Endodermal cell (in vitro differentiated cells): ENCODE measurements around the gene MT1A. TPM values are rescaled to one million over a fixed set of nuclear protein-coding genes. Genes with fewer than 3 reads are reported as not detected.
A peak's percentile ranks its signal among the peaks of the same experiment; 100 is the strongest.

Source experiments
- DNase-seq: peaks from one replicate; pipeline ENCODE4 v3.0.0-alpha.2; 2017
- H3K27ac ChIP-seq: 2 replicates; pipeline ENCODE4 v1.5.1; 2013; ENCODE audit warnings: mild to moderate bottlenecking, low read depth, low read length, moderate library complexity
- H3K27me3 ChIP-seq: 2 replicates; pipeline ENCODE4 v1.6.1; 2013; ENCODE audit warnings: mild to moderate bottlenecking, low read length, moderate library complexity; ENCODE audit not compliant: insufficient read depth, control insufficient read depth, poor library complexity, severe bottlenecking
- H3K36me3 ChIP-seq: 2 replicates; pipeline ENCODE4 v1.7.0; 2013; ENCODE audit warnings: mild to moderate bottlenecking, low read length, moderate library complexity; ENCODE audit not compliant: control insufficient read depth, insufficient read depth
- H3K4me1 ChIP-seq: one replicate; pipeline ENCODE4 v1.7.0; 2013; ENCODE audit warnings: low read length; ENCODE audit not compliant: control insufficient read depth, insufficient read depth
- H3K4me3 ChIP-seq: 2 replicates; pipeline ENCODE4 v1.5.1; 2013; ENCODE audit warnings: mild to moderate bottlenecking, low read length, moderate library complexity
- H3K9ac ChIP-seq: 2 replicates; pipeline ENCODE4 v1.6.1; 2013; ENCODE audit warnings: mild to moderate bottlenecking, low read length, moderate library complexity; ENCODE audit not compliant: poor library complexity, severe bottlenecking; ENCODE audit errors: extremely low read depth
- H3K9me3 ChIP-seq: 2 replicates; pipeline ENCODE4 v1.6.1; 2013; ENCODE audit warnings: mild to moderate bottlenecking, low read length, moderate library complexity; ENCODE audit not compliant: control insufficient read depth
- H3K27ac Mint-ChIP-seq: 2 replicates; pipeline ENCODE4 v1.8.0; 2020; ENCODE audit warnings: mixed read lengths
- H3K27me3 Mint-ChIP-seq: 2 replicates; pipeline ENCODE4 v1.8.0; 2021; ENCODE audit warnings: mild to moderate bottlenecking, mixed read lengths; ENCODE audit not compliant: insufficient read depth
- H3K36me3 Mint-ChIP-seq: 2 replicates; pipeline ENCODE4 v1.8.0; 2020; ENCODE audit warnings: low read depth, mixed read lengths
- H3K4me1 Mint-ChIP-seq: 2 replicates; pipeline ENCODE4 v1.8.0; 2020; ENCODE audit warnings: mixed read lengths
- H3K4me3 Mint-ChIP-seq: 2 replicates; pipeline ENCODE4 v1.8.0; 2020; ENCODE audit warnings: mild to moderate bottlenecking, moderate library complexity, mixed read lengths
- H3K9me3 Mint-ChIP-seq: 2 replicates; pipeline ENCODE4 v1.8.0; 2020; ENCODE audit warnings: mild to moderate bottlenecking, mixed read lengths
- CTCF ChIP-seq: fragments of 200-600 bp; sonication (generic); conservative IDR thresholded peaks from 2 replicates; pipeline ENCODE4 v1.5.0; 2021; ENCODE audit warnings: antibody characterized with exemption, mild to moderate bottlenecking
- WGBS, 2 experiments: methylation state at CpG; one replicate each; pipeline versions ENCODE4 v1.1.5 to v1.1.7; 2013; ENCODE audit warnings: missing lambda C conversion rate in 2 of 2, mixed read lengths in 1 of 2; ENCODE audit not compliant: insufficient coverage in 1 of 2, insufficient read length in 1 of 2; 5-methylcytosine and 5-hydroxymethylcytosine counted together
- total RNA-seq, 2 donors: library from RNA; stranded (reverse); fragmentation: NEBNext Ultra II Directional in 1 of 2; extraction: Animal tissue kit (Norgen Biotek cat#: 25700) in 1 of 2; gene quantifications; 2 replicates in 1 of 2; 3 replicates in 1 of 2; pipeline ENCODE4 v1.2.1, GENCODE V29; 2021

The MT1A gene
- total RNA-seq, 2 donors from 2014 or later: not detected

DNA sequence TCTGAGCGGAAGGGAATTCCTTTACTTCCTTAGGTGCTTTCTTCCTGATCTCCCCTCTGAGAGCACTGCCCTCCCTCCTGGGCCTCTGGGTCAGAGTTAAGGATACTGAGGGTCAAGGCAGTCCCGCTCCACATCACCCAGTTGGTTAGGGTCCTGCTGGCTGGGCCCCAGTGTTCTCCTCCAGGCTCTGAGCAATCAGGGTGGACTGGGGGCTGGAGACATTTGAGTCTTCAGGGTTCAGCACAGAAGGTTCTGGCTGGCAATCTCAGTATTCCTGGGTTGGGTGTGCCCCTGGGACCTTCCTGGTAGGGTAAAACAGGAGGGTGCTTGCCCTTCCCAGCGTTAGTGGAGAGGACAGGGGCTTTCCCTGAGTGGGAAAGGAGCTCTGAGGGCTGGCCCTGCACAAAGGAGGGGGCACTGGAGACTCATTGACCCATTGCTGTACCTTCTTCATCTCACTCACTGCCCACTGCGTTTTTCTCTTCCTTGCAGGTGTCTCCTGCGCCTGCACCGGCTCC, 5.6 kb upstream of the MT1A start:
- H3K27ac Mint-ChIP-seq: no peak overlapping the region
- H3K9me3 Mint-ChIP-seq: no peaks in the 10 kb centered on the region
- DNase-seq: no peak
- H3K4me3 Mint-ChIP-seq: peak overlapping the region; percentile 50
- no peak for TF ChIP-seq CTCF
- Histone ChIP-seq H3K36me3 (no peaks in the 10 kb centered on the region), H3K27ac (no peak overlapping the region), H3K27me3 (peaks cover 99% of the 10 kb centered on the region), H3K4me1 (no peaks in the 10 kb centered on the region), H3K9me3 (no peaks in the 10 kb centered on the region), H3K9ac (no peak overlapping the region), H3K4me3 (peak overlapping the region; percentile 67)
- WGBS, 2 experiments: 17 to 19% methylated on average over 2 to 6 of the region's 6 CpGs
- H3K27me3 Mint-ChIP-seq: peaks cover 98% of the 10 kb centered on the region
- no peaks in the 10 kb centered on the region for H3K36me3 Mint-ChIP-seq
- peaks cover 15% of the 10 kb centered on the region for H3K4me1 Mint-ChIP-seq

GRCh38 chr16:56633535-56633934, 4.9 kb upstream of the MT1A start:
- Mint-ChIP-seq H3K9me3 (no peaks in the 10 kb centered on the region), H3K4me1 (peaks cover 18% of the 10 kb centered on the region), H3K36me3 (no peaks in the 10 kb centered on the region), H3K27me3 (peaks cover 100% of the 10 kb centered on the region), H3K27ac (no peak overlapping the region), H3K4me3 (no peak overlapping the region)
- 47 to 67% methylated on average over 5 to 7 of the region's 7 CpGs for WGBS, 2 experiments
- DNase-seq: no peak
- no peaks in the 10 kb centered on the region for H3K9me3 ChIP-seq
- H3K9ac ChIP-seq: no peak overlapping the region
- H3K27me3 ChIP-seq: peaks cover 100% of the 10 kb centered on the region
- no peak overlapping the region for H3K27ac ChIP-seq
- no peak for TF ChIP-seq CTCF
- H3K36me3 ChIP-seq: no peaks in the 10 kb centered on the region
- H3K4me3 ChIP-seq: no peak overlapping the region
- H3K4me1 ChIP-seq: no peaks in the 10 kb centered on the region

- H3K9ac ChIP-seq: no peak overlapping the region
- no peak overlapping the region for H3K27ac Mint-ChIP-seq
- peaks cover 100% of the 10 kb centered on the region for H3K27me3 ChIP-seq
- 3 to 5% methylated on average over 30 to 47 of the region's 47 CpGs for WGBS, 2 experiments
- H3K4me3 ChIP-seq: peak overlapping the region; percentile 35
- H3K4me1 Mint-ChIP-seq: peaks cover 18% of the 10 kb centered on the region
- no peak for TF ChIP-seq CTCF
- no peaks in the 10 kb centered on the region for H3K36me3 ChIP-seq
- no peaks in the 10 kb centered on the region for H3K36me3 Mint-ChIP-seq
- no peaks in the 10 kb centered on the region for H3K4me1 ChIP-seq
- H3K4me3 Mint-ChIP-seq: peak overlapping the region; percentile 43
- H3K27me3 Mint-ChIP-seq: peaks cover 100% of the 10 kb centered on the region
- H3K27ac ChIP-seq: no peak overlapping the region
- no peaks in the 10 kb centered on the region for H3K9me3 Mint-ChIP-seq
- no peaks in the 10 kb centered on the region for H3K9me3 ChIP-seq
- DNase-seq: peak; percentile 73
Measured at GRCh38 chr16:56634715-56635440, 3.6 kb upstream of the MT1A start.
